HG03571 (cell line): Measurements from ENCODE around the gene PRELID2.
"Not testable (repeated sequence)": the region's sequence is repeated elsewhere in the genome, so short reads cannot be mapped to it uniquely, and the experiment has no call there.

ENCODE experiments used
- ATAC-seq: cut with Tn5 transposase; IDR thresholded peaks from one replicate; pipeline ENCODE4 v1.9.1; 2021; ENCODE audit not compliant: unreplicated experiment

PRELID2 gene

DNA sequence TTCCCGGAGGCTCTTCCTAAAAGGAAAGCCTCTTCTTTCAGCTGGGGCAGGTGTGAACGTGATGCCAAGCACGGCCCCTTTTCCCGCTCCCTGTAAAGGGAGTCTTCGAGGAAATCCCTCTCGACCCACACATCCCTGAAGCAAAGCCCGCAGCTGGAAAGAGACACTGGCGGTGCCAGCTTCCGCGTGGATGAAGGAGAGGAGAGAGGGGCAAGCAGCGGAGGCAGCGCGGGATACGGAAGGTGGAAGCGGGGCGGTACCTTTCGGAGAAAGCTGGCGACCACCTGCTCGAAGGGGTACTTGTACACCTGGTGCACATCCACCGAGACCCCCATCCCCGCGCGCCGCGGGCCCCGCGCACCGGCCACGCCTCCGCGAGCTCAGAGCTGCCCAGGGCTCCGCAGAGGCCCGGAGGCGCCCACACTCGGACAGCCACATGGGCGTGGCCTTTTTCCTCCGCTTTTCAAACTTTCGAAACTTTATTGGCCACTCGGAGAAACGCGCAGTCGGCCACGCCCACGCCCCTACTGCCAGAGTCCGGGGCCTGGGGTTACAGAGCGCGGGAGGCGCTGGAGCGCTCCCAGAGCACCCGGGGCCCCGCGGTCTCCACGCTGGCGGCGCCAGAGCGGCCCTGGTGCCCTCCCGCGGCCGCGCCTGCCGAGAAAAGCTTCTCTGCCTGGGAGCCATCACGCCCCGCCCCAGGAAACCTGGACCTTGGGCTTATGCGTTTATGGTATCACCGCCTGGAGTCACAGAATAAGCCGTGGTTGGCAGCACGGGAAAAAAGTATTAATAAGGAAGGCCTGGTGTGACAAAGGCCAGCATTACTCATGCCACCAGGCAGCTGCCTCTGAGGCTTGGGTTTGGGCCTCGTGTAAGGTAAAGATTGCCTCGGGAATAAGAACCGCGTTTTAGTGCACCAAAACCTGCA, at the start of gene PRELID2:
TSS of gene PRELID2 (minus strand) at position 426 of the 931 bp plus-strand sequence. CDS start at position 335, 91 bp downstream.
- ATAC-seq: peak; percentile 84

DNA sequence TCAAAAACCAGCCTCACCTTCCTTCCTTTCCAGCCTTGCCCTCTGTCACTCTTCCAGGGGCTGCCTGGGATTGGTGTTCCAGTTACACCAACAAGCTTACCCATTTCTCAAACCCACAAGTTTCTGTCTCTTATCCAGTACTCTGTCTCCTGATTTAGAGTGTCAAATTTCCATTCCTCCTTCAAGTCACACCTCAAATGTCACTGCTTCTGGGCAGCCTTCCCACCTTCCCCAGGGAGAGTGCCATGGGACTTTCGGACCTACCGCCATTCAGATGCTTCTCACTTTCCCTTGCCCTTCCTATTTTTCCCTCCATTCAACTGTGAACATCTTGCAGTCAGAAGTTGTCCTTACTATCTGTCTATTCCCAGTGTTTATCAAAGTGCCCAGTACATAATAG, 39.6 kb upstream of the PRELID2 start:
- no peak for ATAC-seq

DNA sequence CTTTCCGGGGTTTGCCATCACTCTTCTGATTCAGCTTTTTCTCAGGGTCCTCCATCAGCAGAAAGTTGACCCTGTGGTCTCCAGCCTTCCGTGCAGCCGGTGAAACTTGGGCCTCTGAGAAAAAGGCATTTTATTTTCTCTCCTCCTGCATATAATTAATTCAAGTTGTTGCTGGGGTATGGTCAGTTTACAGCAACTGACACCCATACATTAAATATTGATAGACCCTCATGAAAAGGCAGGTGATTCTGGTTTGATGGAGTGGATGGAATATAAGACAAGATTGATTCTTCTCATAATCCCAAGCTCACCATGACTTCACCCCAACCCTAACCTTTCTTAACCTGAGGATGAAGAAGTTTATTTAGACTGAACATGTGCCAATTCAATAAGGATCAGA, 37.8 kb upstream of the PRELID2 start, which contains the start of gene GRXCR2:
TSS of gene GRXCR2 (minus strand) at position 101 of the 400 bp plus-strand sequence. CDS start at position 55, 46 bp downstream.
- ATAC-seq: no peak

DNA sequence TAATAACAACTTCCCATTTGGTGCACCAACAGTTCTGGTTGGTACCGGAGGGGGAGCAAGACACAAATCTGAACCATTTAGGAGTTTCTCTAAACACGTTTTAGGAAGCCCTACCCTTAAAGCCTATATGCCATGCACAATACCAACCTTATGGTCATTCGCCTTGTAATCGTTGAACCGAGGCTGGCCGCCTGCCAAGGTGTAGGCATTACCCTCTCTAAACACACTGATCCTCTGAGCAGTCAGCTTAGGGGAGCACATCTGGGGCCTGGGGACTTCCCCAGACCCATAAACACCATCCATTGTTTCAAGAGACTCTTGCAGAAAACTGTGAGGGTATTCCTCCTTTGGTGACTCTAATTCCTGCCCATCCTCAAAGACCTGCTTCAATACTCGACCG, 37.3 kb upstream of the PRELID2 start:
- ATAC-seq: no peak

DNA sequence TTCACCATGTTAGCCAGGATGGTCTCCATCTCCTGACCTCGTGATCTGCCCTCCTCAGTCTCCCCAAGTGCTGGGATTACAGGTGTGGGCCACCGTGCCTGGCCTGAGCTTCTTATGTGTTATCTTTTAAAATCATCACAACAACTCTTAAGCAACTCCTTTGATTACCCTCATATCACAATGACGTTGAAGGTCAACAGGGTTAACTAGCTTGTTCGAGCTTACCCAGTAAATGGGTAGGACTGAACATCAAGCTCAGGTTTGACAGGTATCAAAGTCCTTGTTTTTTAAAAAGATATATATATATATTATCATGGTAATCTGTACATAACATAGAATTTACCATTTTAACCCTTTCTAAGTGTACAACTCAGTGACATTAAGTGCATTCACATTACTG, 34.6 kb upstream of the PRELID2 start:
- no peak for ATAC-seq

DNA sequence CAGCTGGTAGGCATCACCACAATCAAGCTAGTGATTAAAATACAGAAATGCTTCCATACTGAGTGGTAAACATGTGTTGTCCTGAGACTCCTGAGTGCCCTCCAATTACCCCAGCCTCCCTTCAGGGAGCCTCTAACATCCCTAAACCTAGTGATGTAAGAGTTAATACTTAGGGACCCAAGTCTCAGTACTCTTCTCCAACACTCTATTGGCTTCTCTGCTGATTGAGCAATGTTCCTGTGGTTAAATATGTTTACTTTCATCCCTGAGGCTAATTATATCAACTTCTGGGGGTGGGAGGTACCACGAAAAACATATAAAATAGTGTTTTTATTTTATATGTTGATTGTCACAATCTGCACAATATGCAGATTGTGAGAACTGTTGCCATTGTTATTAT, 32.7 kb upstream of the PRELID2 start:
- no peak for ATAC-seq

DNA sequence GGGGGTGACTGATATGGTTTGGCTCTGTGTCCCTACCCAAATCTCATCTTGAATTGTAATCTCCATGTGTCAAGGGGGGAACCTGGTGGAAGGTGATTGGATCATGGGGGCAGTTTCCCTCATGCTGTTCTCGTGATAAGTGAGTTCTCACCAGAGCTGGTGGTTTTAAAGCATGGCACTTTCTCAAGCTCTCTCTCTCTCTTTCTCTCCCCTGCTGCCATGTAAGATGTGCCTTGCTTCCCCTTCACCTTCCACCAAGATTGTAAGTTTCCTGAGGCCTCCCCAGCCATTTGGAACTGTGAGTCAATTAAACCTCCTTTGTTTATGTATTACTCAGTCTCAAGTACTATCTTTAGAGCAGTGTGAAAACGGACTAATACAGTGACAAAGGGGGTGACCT, 29.3 kb upstream of the PRELID2 start:
- ATAC-seq: not testable (repeated sequence)

DNA sequence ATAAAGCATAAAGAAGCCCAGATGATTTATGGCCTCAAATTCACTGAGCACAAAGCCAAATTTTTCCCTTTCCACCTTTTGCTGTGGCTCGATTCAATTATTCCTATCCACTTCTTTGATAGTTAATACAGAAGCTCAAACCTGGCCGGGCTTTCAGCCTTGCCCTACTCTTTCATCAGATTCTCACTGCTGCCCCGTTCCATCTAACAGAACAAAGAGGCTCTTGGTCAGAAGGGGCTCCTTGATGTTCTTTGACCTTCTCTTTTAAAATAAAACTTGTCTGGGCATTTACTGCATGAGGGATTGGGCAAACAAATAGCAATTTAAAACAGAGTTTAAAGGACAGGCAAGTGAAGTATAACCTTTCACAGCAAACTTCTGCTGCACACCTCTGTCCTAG, 27.9 kb upstream of the PRELID2 start:
- no peak for ATAC-seq

DNA sequence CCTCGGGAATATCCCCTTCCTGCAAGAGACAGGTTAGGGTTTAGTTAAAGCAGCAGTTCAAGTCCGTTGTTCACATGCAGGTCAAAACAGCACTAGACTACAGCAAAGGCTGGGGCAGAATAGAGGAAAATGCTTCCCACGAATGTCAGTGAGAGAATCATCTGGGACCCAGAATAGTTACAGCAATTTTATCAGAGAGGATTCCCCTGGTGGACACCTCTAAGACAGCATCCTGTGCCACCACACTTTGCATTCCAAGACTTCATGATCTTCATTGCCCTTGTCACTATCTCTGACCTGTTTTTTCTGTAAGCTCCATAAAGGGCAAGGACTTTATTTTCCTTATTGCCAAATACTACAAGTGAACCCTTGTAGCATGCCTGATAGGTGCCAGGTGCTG, 24.8 kb upstream of the PRELID2 start:
- ATAC-seq: no peak

DNA sequence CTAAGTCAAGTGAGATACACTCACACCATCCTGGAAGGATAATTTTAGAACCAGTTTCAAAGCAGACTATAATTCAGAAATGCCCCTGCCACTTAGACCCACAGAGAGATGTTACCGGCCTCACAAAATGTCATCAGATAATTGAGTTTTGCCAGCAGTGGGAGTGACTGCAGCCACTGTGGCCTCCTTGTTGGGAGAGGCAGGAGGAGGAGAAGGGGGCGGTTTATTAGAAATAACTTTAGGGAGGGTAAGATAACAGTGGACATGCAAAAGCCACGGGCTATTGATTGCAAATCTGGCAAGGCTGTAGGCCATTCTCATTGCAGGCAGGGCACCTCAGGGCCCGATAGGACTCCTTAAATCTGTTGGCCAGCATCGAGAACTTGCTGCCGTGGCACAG, 24.3 kb upstream of the PRELID2 start:
- no peak for ATAC-seq

DNA sequence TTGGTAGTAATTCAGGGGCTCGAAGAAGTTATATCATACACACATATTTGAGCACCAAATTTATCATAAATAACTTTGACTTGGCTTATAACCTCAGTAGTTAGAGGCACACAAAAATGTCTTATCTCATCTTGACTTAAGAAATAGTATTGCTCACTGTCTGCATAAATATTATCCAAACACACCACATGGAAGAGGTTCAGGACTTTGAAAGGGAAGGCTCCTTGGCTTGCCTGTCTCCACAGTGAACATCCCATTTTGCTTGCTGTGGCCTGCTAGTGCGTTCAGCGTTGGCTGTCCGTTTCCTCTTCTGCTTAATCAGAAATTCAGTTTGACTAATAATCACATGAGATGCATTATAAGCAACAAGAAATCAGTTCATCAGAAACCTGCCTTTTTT, 23.8 kb upstream of the PRELID2 start:
- no peak for ATAC-seq

DNA sequence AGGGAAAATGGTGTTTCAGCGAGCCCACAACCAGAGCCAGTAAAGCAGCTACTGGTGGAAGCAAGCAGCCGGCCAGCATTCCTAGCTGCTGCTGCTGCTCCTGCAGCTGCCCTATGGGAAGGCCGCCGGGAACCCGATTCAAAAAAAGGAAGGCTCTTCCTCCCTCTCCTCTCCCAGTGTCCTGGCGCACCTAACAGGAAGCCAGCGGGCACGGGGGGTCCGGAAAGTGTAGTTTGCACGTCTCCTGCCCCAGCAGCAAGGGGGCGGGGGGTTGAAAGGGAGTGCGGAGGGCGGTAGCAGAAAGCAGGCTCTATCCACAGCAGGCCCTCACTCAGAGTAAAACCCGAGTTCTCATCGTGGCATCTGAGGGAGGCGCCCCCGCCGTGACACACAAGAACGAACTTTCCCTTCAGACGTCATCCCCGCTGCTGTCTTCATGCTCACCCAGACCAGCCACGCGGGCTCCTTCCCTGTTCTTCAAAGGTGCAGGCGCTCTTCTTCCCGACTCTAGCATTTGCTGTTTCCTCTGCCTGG, 21.2 kb upstream of the PRELID2 start:
- no peak for ATAC-seq

DNA sequence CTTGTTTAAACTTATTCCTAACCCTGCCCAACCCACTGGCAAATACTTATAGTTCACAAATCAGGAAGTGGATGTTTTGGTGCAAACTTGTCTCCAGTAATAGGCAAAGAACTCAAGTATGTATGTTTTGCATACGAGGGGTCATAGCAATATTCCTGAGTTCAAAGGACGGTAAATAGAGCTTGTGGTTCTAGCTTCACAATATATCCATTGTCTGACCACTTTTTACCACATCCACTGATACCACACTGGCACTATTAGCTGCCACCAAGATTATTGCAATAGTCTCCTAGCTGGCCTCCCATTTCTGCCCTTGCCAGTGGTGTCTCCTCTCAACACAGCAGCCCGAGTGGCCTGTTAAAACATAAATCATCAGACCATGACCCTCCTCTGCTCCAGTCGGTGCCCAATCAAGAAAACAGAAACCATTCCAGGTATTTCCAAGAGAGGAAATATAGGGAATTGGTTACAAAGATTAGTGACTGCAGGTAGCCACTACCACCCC, 20.7 kb upstream of the PRELID2 start:
- no peak for ATAC-seq

DNA sequence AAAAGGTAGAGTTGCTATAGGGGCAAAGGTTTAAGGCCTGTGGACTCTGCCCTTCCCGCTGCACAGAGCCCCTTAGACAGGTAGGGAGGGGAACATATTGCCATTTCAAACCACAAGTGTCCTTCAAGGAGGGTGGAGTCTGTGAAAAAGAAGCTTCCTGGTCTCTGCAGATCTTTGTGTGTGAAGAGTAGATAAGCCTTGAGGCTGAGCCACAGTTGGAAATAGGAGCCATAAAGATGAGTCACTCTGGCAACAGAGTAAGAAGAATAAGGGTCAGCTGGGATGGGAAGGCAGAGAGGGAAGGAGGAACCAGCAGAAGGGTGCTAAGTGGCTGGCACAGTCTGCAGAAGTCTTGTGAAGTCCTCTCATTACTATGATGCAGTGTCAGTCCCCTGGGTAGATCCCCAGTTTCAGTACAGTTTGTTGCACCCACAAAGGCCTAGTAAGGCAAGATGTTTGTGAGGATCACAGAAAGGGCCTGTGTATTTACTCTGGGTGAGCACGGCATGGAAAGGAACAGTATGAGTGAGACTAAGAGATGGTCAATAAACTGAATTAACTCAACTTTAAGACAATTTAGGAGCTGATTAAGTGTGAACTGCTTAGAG, 19.6 kb upstream of the PRELID2 start:
- ATAC-seq: no peak

DNA sequence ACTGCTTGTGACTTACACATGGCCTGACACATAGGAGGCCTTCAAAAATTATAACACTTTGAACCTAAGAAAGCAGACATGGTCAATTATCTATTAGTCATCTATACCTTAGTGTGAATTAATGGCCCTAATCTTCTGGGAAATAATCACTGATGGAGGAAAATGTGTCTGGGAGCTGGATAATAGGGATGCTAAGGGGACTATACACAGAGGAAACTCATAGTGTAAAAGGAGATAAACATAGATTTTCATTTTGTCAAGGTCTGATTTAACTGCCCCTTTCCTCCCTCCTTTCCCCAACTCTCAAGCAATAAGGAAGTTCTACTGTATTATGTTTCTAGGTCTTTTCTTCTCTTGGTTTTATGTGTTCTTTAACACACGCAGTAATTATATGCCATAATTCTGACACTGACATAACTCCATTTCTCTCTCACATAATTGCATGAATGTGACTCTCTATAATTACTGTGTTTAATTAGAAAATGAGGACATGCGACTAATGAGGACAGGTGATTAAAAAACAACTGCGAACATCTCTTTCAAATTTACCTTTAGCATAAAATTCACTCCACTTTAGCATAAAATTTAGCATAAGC, 18.7 kb upstream of the PRELID2 start:
- ATAC-seq: no peak

DNA sequence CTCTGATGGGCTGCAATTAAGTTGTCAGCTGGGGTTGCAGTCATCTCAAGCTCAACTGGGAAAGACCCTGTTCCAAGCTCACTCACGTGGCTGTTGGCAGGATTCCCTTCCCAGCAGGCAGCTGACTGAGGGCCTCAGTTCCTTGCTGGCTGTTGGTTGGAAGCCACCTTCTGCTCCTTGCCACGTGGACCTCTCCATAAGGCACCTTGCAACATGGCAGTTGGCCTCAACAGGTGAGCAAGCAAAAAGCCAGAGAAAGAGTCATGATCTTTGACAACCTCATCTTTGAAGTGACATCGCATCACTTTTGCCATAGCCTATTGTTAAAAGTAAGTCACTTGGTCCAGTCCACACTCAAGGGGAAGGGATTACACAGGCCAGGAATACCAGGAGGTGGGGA, 17.8 kb upstream of the PRELID2 start:
- ATAC-seq: no peak

DNA sequence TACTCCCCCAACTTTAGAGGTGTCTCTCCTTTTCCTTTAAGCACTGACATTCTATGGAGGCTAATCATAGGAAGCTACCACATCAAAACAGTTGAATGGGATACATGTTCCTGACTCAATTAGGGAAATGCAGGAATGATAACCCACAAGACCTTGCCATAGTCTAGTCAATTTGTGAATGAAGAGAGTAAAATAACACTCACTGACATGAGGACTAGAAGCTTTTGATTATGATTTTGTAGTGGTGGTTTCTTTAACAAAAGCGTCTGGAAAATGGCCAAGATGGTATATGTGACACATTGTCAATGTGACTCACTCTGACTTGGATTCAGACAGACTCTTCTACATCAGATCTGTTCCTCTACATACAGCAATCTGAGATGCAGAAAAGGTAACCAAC, 13.7 kb upstream of the PRELID2 start:
- no peak for ATAC-seq

DNA sequence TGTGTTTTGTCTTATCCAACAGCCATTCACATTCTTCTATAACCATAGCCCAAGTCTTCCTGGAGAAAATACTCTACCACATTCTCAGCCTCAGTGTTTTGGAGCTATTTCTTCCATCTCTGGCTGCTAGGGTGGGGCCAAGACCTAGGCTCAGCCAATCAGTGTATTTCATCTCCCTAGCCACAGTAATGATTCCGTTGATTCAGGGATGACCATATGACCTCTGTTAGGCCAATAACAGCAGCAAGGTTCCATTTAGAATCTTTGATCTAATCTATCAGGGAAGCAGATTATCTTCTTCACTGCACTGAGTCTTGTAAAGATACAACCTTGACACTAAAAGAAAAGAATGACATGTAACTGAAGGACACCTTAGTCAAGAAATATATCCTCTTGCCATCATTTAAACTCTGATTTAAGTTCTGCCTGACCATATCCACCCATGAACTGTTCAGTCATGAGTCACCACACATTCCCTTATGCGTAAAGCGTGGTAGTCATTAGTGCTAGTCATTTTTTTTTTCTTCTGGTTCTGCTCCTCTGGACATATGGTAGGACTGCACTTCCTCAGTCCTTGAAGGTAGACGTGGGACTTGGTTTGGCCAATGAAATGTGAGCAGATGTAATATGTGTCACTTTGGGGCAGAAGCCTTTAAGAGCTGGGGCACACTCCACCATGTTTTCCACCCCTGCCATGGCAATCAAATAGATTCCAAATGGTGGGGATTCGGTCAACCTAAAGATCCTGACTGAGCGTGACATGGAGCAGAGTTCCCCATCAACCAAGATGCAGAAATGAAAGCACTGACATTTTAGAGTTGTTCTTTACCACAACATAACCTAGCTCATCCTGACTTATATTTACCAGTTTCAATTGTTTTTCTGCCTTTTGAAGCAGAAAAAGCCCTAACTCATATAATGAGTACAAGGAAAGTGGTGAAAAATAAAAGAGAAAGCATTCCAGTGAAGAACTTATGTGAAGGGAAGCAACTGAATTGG, 12.7 kb upstream of the PRELID2 start:
- no peak for ATAC-seq

DNA sequence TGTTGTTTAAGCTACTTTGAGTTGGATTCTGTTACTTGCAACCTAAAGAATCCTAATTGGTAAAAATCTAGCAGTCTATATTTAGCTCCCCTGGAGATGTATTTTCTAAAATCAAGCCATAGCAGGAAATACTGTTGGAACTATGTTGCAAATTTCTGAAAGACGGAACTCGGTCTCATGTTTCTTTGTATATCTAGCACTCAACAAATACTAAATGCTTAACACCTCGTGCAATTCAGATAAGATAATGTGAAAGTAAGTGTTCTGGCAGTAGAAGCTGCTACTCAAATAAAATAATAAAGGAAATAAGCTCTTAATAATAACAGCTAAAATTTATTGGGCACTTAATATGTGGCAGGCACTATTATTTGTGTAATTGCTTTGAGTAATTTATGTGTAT, 10.9 kb upstream of the PRELID2 start:
- no peak for ATAC-seq

DNA sequence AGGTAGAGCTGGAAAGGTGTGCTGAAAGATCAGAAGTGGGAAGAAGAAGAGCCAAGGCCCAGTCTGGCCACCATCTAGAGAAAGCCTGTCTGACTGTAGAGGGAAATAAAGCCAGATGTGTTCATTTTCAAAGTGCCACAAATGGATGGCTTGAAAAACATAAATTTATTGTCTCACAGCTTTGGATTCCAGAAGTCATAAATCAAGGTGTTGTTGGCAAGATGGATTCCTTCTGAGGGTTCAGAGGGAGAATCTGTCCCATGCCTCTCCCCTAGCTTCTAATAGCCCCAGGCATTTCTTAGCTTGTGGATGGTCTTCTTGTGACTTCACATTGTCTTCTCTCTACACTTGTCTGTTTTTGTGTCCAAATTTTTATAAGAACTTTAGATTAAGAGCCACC, 6.2 kb upstream of the PRELID2 start:
- ATAC-seq: no peak
